DOHH2 (cell line): ENCODE results near the gene TBC1D2B.

ENCODE experiments used
- H3F3A ChIP-seq: fragments of 200-600 bp; sonication (generic), shearing (Covaris generic); 2 replicates; pipeline ENCODE4 v1.6.0; 2016; ENCODE audit warnings: antibody characterized with exemption, mild to moderate bottlenecking; ENCODE audit not compliant: control insufficient read depth, insufficient read depth
- H3K27ac ChIP-seq: fragments of 200-600 bp; sonication (generic); 2 replicates; pipeline ENCODE4 v1.5.1; 2014; ENCODE audit warnings: low read depth, mild to moderate bottlenecking, low read length, moderate library complexity
- H3K27me3 ChIP-seq: fragments of 200-600 bp; sonication (generic); 2 replicates; pipeline ENCODE4 v1.6.1; 2014; ENCODE audit warnings: mild to moderate bottlenecking, low read length, mixed read lengths; ENCODE audit not compliant: control insufficient read depth
- H3K36me3 ChIP-seq: fragments of 200-600 bp; sonication (generic); 2 replicates; pipeline ENCODE4 v1.6.1; 2014; ENCODE audit warnings: mild to moderate bottlenecking, low read length, moderate library complexity, mixed read lengths; ENCODE audit not compliant: control insufficient read depth
- H3K4me1 ChIP-seq: fragments of 200-600 bp; sonication (generic); 2 replicates; pipeline ENCODE4 v1.6.1; 2014; ENCODE audit warnings: mild to moderate bottlenecking, low read length, mixed read lengths; ENCODE audit not compliant: control insufficient read depth
- H3K4me2 ChIP-seq: fragments of 200-600 bp; sonication (generic); 2 replicates; pipeline ENCODE4 v1.6.0; 2014; ENCODE audit warnings: mild to moderate bottlenecking, low read length, moderate library complexity
- H3K4me3 ChIP-seq: fragments of 200-600 bp; sonication (generic); 2 replicates; pipeline ENCODE4 v1.5.1; 2014; ENCODE audit warnings: mild to moderate bottlenecking, low read length, mixed read lengths
- H3K79me2 ChIP-seq: fragments of 200-600 bp; sonication (generic); 2 replicates; pipeline ENCODE4 v1.6.1; 2014; ENCODE audit warnings: mild to moderate bottlenecking, low read length, mixed read lengths; ENCODE audit not compliant: control insufficient read depth
- H3K9me2 ChIP-seq: fragments of 200-600 bp; sonication (generic); replicated peaks from 2 replicates; pipeline ENCODE4 v1.6.1; 2014; ENCODE audit warnings: mild to moderate bottlenecking, low read length, mixed read lengths; ENCODE audit not compliant: control insufficient read depth
- H3K9me3 ChIP-seq: fragments of 200-600 bp; sonication (generic); 2 replicates; pipeline ENCODE4 v1.6.1; 2014; ENCODE audit warnings: antibody characterized with exemption, low read length, mixed read lengths; ENCODE audit not compliant: control insufficient read depth, insufficient read depth
- H4K20me1 ChIP-seq: fragments of 200-600 bp; sonication (generic); 2 replicates; pipeline ENCODE4 v1.6.0; 2014; ENCODE audit warnings: low read depth, mild to moderate bottlenecking, antibody characterized with exemption, low read length, moderate library complexity; ENCODE audit not compliant: control insufficient read depth, insufficient read depth
- EZH2phosphoT487 ChIP-seq: fragments of 200-600 bp; sonication (generic); IDR thresholded peaks from 2 replicates; pipeline ENCODE4 v1.6.1; 2017; ENCODE audit warnings: borderline replicate concordance, mild to moderate bottlenecking, antibody characterized with exemption, low read length, moderate library complexity, mixed read lengths
- TF ChIP-seq, protein P1 (sequence below): fragments of 200-600 bp; sonication (generic); IDR thresholded peaks from one replicate; pipeline ENCODE4 v1.5.1; 2014; ENCODE audit warnings: antibody characterized with exemption, mild to moderate bottlenecking, low read depth, low read length; ENCODE audit not compliant: poor library complexity, severe bottlenecking

Gene TBC1D2B

DNA sequence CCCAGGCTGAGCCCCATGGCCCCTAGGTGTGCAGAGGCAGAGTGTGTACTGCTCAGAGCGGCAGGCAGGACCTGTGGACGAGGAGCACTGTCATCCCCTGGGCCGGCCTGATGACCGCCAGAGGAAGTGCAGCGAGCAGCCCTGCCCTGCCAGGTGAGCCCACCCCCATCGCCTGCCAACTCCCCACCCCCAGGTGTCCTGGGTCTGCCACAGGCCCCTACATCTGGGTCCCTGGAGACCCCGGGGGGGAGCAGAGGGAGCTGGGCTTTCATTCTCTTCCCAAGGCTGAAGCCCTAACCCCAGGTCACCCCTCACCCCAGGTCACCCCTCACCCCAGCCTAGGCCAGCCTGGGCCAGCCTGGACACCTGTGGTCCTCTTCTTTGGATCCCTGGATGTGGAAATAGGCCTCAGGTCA, 93.1 kb downstream of the TBC1D2B start:
- TF ChIP-seq, protein P1, sequence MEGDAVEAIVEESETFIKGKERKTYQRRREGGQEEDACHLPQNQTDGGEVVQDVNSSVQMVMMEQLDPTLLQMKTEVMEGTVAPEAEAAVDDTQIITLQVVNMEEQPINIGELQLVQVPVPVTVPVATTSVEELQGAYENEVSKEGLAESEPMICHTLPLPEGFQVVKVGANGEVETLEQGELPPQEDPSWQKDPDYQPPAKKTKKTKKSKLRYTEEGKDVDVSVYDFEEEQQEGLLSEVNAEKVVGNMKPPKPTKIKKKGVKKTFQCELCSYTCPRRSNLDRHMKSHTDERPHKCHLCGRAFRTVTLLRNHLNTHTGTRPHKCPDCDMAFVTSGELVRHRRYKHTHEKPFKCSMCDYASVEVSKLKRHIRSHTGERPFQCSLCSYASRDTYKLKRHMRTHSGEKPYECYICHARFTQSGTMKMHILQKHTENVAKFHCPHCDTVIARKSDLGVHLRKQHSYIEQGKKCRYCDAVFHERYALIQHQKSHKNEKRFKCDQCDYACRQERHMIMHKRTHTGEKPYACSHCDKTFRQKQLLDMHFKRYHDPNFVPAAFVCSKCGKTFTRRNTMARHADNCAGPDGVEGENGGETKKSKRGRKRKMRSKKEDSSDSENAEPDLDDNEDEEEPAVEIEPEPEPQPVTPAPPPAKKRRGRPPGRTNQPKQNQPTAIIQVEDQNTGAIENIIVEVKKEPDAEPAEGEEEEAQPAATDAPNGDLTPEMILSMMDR: no peak
- no peak for TF ChIP-seq EZH2phosphoT487

DNA sequence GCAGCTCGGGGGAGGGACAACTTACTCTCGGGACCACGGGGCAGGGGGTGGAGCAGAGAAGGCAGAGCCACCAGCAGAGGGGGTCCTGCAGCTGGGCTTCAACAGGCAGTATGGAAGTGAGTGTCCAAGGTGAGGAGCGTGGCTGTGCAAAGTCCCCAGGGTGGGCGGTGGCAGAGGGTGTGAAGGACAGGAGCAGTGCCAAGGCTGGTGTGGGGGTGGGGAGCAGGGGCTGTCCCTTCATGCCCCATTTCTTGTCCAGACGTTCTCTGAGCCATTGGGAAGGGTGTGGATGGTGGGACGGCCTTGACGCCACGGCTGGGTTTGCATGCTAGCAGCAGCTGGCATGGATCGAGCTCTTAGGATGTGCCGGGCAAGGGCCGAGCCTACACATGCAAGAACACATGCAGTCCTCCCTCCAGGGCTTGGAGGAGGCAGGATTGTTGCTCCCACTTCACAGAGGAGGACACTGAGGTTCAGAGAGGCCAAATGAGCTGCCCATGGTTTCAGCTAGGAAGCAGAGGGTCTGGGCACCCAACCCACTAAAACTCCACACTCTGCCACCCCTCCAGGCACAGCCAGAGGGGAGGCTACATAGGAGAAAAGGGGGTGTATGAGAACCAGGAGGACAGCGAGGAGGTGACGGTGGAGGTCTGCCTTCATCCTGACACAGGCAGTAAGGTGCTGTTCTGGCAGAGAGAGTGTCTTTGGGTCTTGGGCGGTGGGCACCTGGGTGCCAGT, 93.6 kb downstream of the TBC1D2B start:
- Histone ChIP-seq H3K79me2 (no peaks in the 10 kb centered on the region), H3K9me2 (no peaks in the 10 kb centered on the region), H3F3A (no peaks in the 10 kb centered on the region), H3K27me3 (peaks cover 4% of the 10 kb centered on the region; the same call in 1 of the 2 replicates), H3K9me3 (no peaks in the 10 kb centered on the region), H3K4me3 (no peak overlapping the region), H4K20me1 (no peaks in the 10 kb centered on the region), H3K27ac (no peak overlapping the region), H3K4me2 (no peak overlapping the region), H3K4me1 (no peaks in the 10 kb centered on the region), H3K36me3 (no peaks in the 10 kb centered on the region)
- no peak for TF ChIP-seq EZH2phosphoT487
- TF ChIP-seq, protein P1: peak; percentile 28

More for the DNA sequence above, 93.1 kb downstream of the TBC1D2B start:
- Histone ChIP-seq H3K79me2 (no peaks in the 10 kb centered on the region), H4K20me1 (no peaks in the 10 kb centered on the region), H3K9me2 (no peaks in the 10 kb centered on the region), H3K36me3 (no peaks in the 10 kb centered on the region), H3K9me3 (no peaks in the 10 kb centered on the region), H3K4me2 (no peak overlapping the region), H3F3A (no peaks in the 10 kb centered on the region), H3K4me3 (no peak overlapping the region), H3K27me3 (peaks cover 4% of the 10 kb centered on the region; the same call in 1 of the 2 replicates), H3K4me1 (no peaks in the 10 kb centered on the region), H3K27ac (no peak overlapping the region)

DNA sequence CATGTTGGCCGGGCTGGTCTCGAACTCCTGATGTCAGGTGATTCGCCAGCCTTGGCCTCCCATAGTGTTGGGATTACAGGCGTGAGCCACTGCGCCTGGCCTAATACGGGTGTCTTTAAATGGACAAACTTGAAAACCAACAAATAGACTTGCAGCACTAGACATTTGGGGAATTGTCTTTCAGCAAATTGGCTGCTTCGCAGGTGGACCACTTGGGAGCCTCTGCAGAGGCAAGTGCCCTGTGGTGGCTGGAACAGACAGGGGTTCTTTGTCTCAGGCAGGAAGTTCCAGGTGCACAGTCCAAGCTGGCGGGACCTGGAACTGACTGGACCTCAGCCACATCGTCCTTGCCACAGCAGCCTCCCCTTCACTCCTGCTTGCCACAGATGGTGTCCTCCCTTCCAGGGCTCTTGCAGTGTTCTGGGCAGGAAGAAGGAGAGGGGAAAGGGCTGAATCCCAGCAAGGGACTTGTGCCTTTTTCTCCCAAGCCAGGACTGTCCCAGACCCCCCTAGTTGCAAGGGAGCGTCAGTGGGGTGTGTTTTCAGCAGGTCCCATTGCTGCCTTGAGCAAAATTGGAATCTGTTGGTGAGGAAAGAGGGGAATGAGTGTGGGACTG, 94.3 kb downstream of the TBC1D2B start:
- peaks cover 4% of the 10 kb centered on the region; the same call in 1 of the 2 replicates for H3K27me3 ChIP-seq
- no peaks in the 10 kb centered on the region for H3K4me1 ChIP-seq
- no peaks in the 10 kb centered on the region for H4K20me1 ChIP-seq
- no peaks in the 10 kb centered on the region for H3K9me3 ChIP-seq
- H3K79me2 ChIP-seq: no peaks in the 10 kb centered on the region
- no peaks in the 10 kb centered on the region for H3F3A ChIP-seq
- TF ChIP-seq, protein P1: no peak
- TF ChIP-seq EZH2phosphoT487: no peak
- no peaks in the 10 kb centered on the region for H3K9me2 ChIP-seq
- no peak overlapping the region for H3K27ac ChIP-seq
- no peaks in the 10 kb centered on the region for H3K36me3 ChIP-seq
- H3K4me2 ChIP-seq: no peak overlapping the region
- no peak overlapping the region for H3K4me3 ChIP-seq
